HEK293 (cell line): ENCODE measurements around the gene SMPX.

Experiments used
- CTCF ChIA-PET: fragments of 350-600 bp; formaldehyde crosslinking; extraction: SDS; loops from one replicate; lab custom pipeline; 2021; ENCODE audit warnings: antibody characterized with exemption; lab: Yijun Ruan, JAX
- POLR2A ChIA-PET: fragments of 300-600 bp; formaldehyde crosslinking; extraction: SDS; loops from one replicate; lab custom pipeline; 2020; ENCODE audit warnings: antibody characterized with exemption, inconsistent platforms; lab: Yijun Ruan, JAX
- H3K27ac ChIP-seq: fragments of 200-500 bp; sonication (Bioruptor generic); 2 replicates; pipeline ENCODE4 v1.5.1; 2014; ENCODE audit warnings: low read depth, low read length, control low read depth, inconsistent platforms; ENCODE audit errors: extremely low read depth
- H3K36me3 ChIP-seq, 2 experiments: fragments of 200-500 bp in 1 of 2; sonication (Bioruptor generic) in 1 of 2; 1 replicate in 1 of 2; 2 replicates in 1 of 2; pipeline ENCODE4 v1.5.1; 2014 to 2017; ENCODE audit warnings: inconsistent platforms in 2 of 2, low read length in 2 of 2; ENCODE audit not compliant: control insufficient read depth in 2 of 2, insufficient read depth in 1 of 2
- H3K4me1 ChIP-seq: fragments of 200-500 bp; sonication (Bioruptor generic); 2 replicates; pipeline ENCODE4 v1.5.1; 2014; ENCODE audit warnings: mild to moderate bottlenecking, low read length, inconsistent platforms; ENCODE audit not compliant: control insufficient read depth, insufficient read depth
- H3K4me3 ChIP-seq: 2 replicates; pipeline ENCODE4 v1.5.1; 2011; ENCODE audit warnings: low read depth, mild to moderate bottlenecking, control low read depth, low read length, moderate library complexity
- H3K9me3 ChIP-seq: fragments of 200-500 bp; sonication (Bioruptor generic); 2 replicates; pipeline ENCODE4 v1.5.1; 2014; ENCODE audit warnings: low read depth, low read length, inconsistent platforms; ENCODE audit not compliant: control insufficient read depth, insufficient read depth
- EGR2 ChIP-seq: fragments of 450-650 bp; formaldehyde crosslinking; IDR thresholded peaks from 2 replicates; pipeline ENCODE4 v1.5.1; 2016; ENCODE audit warnings: low read depth, missing biosample characterization, missing genetic modification characterization
- KLF7 ChIP-seq: fragments of 450-650 bp; formaldehyde crosslinking; IDR thresholded peaks from 2 replicates; pipeline ENCODE4 v1.5.1; 2016; ENCODE audit warnings: missing biosample characterization, missing genetic modification characterization, borderline replicate concordance
- MEIS1 ChIP-seq: sonication (generic); formaldehyde crosslinking; IDR thresholded peaks from 2 replicates; pipeline ENCODE4 v1.8.1; 2022; ENCODE audit warnings: missing genetic modification reagents, mild to moderate bottlenecking, borderline replicate concordance
- SALL2 ChIP-seq: fragments of 450-650 bp; formaldehyde crosslinking; IDR thresholded peaks from 2 replicates; pipeline ENCODE4 v1.5.0; 2017; ENCODE audit warnings: missing biosample characterization, mild to moderate bottlenecking, missing genetic modification characterization, borderline replicate concordance
- SP2 ChIP-seq: fragments of 450-650 bp; formaldehyde crosslinking; IDR thresholded peaks from 2 replicates; pipeline ENCODE4 v1.5.1; 2016; ENCODE audit warnings: missing biosample characterization, missing genetic modification characterization
- WT1 ChIP-seq: fragments of 450-650 bp; formaldehyde crosslinking; IDR thresholded peaks from 2 replicates; pipeline ENCODE4 v1.5.1; 2016; ENCODE audit warnings: missing biosample characterization, missing genetic modification characterization
- ZFP37 ChIP-seq: fragments of 450-650 bp; formaldehyde crosslinking; IDR thresholded peaks from 2 replicates; pipeline ENCODE4 v1.5.1; 2016; ENCODE audit warnings: missing biosample characterization, missing genetic modification characterization
- ZNF157 ChIP-seq: fragments of 450-650 bp; formaldehyde crosslinking; IDR thresholded peaks from 2 replicates; pipeline ENCODE4 v1.5.1; 2016; ENCODE audit warnings: missing biosample characterization, missing genetic modification characterization
- ZNF221 ChIP-seq: fragments of 450-650 bp; formaldehyde crosslinking; IDR thresholded peaks from 2 replicates; pipeline ENCODE4 v1.5.1; 2017; ENCODE audit warnings: missing biosample characterization, missing genetic modification characterization, borderline replicate concordance
- ZNF248 ChIP-seq: fragments of 450-650 bp; formaldehyde crosslinking; IDR thresholded peaks from 2 replicates; pipeline ENCODE4 v1.5.1; 2017; ENCODE audit warnings: missing biosample characterization, missing genetic modification characterization
- ZNF274 ChIP-seq, 2 experiments: fragments of 200-500 bp in 1 of 2; fragments of 450-650 bp in 1 of 2; sonication (Bioruptor generic) in 1 of 2; formaldehyde crosslinking in 1 of 2; IDR thresholded peaks; 2 replicates each; pipeline versions ENCODE4 v1.5.1 to v1.6.1; 2014 to 2016; ENCODE audit warnings: borderline replicate concordance in 1 of 2, inconsistent platforms in 1 of 2, low read length in 1 of 2, missing biosample characterization in 1 of 2, missing genetic modification characterization in 1 of 2
- ZNF335 ChIP-seq: fragments of 450-650 bp; formaldehyde crosslinking; conservative IDR thresholded peaks from 2 replicates; pipeline ENCODE4 v1.5.1; 2016; ENCODE audit warnings: missing biosample characterization, missing genetic modification characterization
- ZNF354C ChIP-seq: fragments of 450-650 bp; formaldehyde crosslinking; IDR thresholded peaks from 2 replicates; pipeline ENCODE4 v1.5.1; 2016; ENCODE audit warnings: missing biosample characterization, missing genetic modification characterization, low read depth, borderline replicate concordance
- ZNF37A ChIP-seq: fragments of 450-650 bp; IDR thresholded peaks from 2 replicates; pipeline ENCODE4 v1.5.1; 2018; ENCODE audit warnings: missing biosample characterization, missing genetic modification characterization
- ZNF488 ChIP-seq: fragments of 450-650 bp; formaldehyde crosslinking; IDR thresholded peaks from 2 replicates; pipeline ENCODE4 v1.5.1; 2016; ENCODE audit warnings: missing biosample characterization, missing genetic modification characterization
- ZNF677 ChIP-seq: fragments of 450-650 bp; IDR thresholded peaks from 2 replicates; pipeline ENCODE4 v1.5.0; 2018; ENCODE audit warnings: missing biosample characterization, mild to moderate bottlenecking, missing genetic modification characterization, moderate library complexity
- ZNF785 ChIP-seq: fragments of 450-650 bp; formaldehyde crosslinking; IDR thresholded peaks from 2 replicates; pipeline ENCODE4 v1.5.1; 2016; ENCODE audit warnings: missing biosample characterization, missing genetic modification characterization
- ZNF792 ChIP-seq: fragments of 450-650 bp; formaldehyde crosslinking; IDR thresholded peaks from 2 replicates; pipeline ENCODE4 v1.5.1; 2016; ENCODE audit warnings: missing biosample characterization, missing genetic modification characterization
- ZNF837 ChIP-seq: fragments of 450-650 bp; formaldehyde crosslinking; IDR thresholded peaks from 2 replicates; pipeline ENCODE4 v1.5.1; 2016; ENCODE audit warnings: missing biosample characterization, missing genetic modification characterization
- TF ChIP-seq, protein P1 (sequence below): fragments of 450-650 bp; formaldehyde crosslinking; IDR thresholded peaks from 2 replicates; pipeline ENCODE4 v1.5.1; 2016; ENCODE audit warnings: missing biosample characterization, missing genetic modification characterization, low read depth
- TF ChIP-seq, protein P2 (sequence below): sonication (generic); formaldehyde crosslinking; IDR thresholded peaks from 2 replicates; pipeline ENCODE4 v1.8.1; 2022; ENCODE audit warnings: mild to moderate bottlenecking, moderate library complexity, missing genetic modification reagents
- TF ChIP-seq, protein P3 (sequence below): fragments of 450-650 bp; formaldehyde crosslinking; IDR thresholded peaks from 2 replicates; pipeline ENCODE4 v1.5.1; 2016; ENCODE audit warnings: missing biosample characterization, missing genetic modification characterization, borderline replicate concordance

Gene SMPX

DNA sequence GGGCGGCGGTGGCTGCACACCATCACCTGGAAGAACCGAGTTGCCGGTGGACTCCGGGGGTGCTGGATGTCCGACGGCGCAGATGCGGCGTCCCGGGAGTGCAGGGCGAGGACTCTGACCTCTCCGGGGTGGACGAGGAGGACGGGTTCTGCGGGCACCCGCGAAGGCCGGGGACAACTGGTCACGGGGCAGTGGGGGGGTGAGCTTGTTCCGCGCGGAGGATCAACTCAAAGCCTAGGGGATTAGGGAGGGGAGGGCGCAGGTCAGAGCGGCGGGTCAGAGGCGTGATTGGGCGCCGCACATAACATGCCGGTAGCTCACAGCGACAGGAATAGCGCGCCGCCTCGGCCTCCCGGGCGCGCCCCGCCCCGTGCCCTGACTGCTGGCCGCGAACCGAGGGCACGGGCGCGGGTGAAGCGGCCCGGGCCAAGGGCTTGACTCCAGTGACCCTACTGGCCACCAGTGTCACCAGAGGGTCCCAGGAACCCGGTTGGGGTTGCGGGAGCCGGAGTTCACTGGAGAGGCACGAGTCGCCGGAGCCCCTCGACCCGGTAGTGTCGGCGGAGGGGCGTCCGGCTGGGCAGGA lies 99.7 kb downstream of the SMPX start, which contains the start of gene KLHL34:
Gene KLHL34 (minus strand): TSS at position 179 of the 586 bp plus-strand sequence. CDS start 542 bp downstream, outside the sequence.
- POLR2A ChIA-PET, result no interaction called here
- no peaks in the 10 kb centered on the region for H3K9me3 ChIP-seq
- H3K4me1 ChIP-seq, result no peaks in the 10 kb centered on the region
- H3K27ac ChIP-seq, result no peak within 1 kb of the TSS
- H3K4me3 ChIP-seq, result no peak within 1 kb of the TSS
- CTCF ChIA-PET, result no interaction called here
- no peak for TF ChIP-seq ZNF157 (tag by site-specific recombination)
- TF ChIP-seq ZNF248 (tag by site-specific recombination), result no peak
- TF ChIP-seq ZNF785 (tag by site-specific recombination), result no peak
- TF ChIP-seq ZNF792, result no peak
- no peak for TF ChIP-seq SP2 (tag by site-specific recombination)
- no peak for TF ChIP-seq ZNF837 (tag by site-specific recombination)
- no peaks in the 10 kb centered on the region for H3K36me3 ChIP-seq

DNA sequence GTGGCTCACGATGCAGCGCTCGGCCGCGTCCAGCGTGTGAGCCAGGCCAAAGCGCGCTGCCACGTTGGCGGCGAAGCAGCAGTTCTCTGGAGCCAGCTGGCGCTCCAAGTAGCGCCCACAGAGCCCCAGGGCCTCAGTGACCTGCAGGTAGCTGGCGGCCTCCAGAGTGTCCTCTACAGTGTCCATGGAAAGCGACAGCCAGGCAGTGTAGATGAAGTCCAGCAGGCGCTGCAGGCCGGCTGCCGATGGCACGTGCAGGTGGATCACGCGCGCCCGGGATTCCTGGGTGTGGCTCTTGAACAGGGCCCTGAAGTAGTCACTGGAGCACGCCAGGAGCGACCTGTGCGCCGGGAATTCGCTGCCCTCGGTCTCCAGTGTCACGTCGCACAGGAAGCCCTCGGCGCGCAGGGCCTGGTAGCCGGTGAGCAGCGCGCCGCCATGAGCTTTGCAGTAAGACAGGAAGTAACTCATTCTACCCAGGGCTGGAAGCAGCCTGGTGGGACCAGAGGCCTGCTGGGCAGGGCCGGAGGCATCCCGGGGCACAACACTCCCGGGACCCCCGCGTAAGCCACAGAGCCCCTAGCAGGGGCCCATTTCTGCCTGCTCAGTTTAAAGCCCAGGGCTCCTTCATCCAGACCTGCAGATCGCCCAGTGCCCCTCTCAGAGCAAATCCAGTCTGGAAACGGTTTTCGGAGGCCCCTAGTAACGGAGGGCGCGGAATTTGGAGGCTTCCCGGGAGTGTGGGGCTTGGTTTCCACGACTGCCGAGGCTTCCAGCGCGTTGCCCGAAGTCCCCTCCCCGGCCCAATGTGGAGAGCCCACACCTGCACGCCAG lies 100.4 kb downstream of the SMPX start:
- no peaks in the 10 kb centered on the region for H3K36me3 ChIP-seq
- no peak overlapping the region for H3K27ac ChIP-seq
- CTCF ChIA-PET, result no interaction called here
- TF ChIP-seq ZFP37 (tag by site-specific recombination) (no peak), ZNF488 (tag by site-specific recombination) (no peak), WT1 (tag by site-specific recombination) (no peak), SALL2 (tag by site-specific recombination) (no peak), KLF7 (tag by site-specific recombination) (no peak), ZNF677 (tag by site-specific recombination) (no peak), MEIS1 (CRISPR knock-in tag) (no peak), ZNF354C (no peak), ZNF274 (IDR thresholded peaks at IDR 0.05; ENCODE audit: low read length) (no peak), ZNF274 (tag by site-specific recombination; IDR thresholded peaks at IDR 0.05; ENCODE audit: borderline replicate concordance) (no peak), ZNF221 (tag by site-specific recombination) (no peak), ZNF335 (tag by site-specific recombination) (no peak), EGR2 (tag by site-specific recombination) (no peak), ZNF37A (tag by site-specific recombination) (no peak)
- TF ChIP-seq, protein P1, sequence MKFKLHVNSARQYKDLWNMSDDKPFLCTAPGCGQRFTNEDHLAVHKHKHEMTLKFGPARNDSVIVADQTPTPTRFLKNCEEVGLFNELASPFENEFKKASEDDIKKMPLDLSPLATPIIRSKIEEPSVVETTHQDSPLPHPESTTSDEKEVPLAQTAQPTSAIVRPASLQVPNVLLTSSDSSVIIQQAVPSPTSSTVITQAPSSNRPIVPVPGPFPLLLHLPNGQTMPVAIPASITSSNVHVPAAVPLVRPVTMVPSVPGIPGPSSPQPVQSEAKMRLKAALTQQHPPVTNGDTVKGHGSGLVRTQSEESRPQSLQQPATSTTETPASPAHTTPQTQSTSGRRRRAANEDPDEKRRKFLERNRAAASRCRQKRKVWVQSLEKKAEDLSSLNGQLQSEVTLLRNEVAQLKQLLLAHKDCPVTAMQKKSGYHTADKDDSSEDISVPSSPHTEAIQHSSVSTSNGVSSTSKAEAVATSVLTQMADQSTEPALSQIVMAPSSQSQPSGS, result no peak
- TF ChIP-seq, protein P2, sequence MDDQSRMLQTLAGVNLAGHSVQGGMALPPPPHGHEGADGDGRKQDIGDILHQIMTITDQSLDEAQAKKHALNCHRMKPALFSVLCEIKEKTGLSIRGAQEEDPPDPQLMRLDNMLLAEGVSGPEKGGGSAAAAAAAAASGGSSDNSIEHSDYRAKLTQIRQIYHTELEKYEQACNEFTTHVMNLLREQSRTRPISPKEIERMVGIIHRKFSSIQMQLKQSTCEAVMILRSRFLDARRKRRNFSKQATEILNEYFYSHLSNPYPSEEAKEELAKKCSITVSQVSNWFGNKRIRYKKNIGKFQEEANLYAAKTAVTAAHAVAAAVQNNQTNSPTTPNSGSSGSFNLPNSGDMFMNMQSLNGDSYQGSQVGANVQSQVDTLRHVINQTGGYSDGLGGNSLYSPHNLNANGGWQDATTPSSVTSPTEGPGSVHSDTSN (CRISPR knock-in tag), result no peak
- TF ChIP-seq, protein P3, sequence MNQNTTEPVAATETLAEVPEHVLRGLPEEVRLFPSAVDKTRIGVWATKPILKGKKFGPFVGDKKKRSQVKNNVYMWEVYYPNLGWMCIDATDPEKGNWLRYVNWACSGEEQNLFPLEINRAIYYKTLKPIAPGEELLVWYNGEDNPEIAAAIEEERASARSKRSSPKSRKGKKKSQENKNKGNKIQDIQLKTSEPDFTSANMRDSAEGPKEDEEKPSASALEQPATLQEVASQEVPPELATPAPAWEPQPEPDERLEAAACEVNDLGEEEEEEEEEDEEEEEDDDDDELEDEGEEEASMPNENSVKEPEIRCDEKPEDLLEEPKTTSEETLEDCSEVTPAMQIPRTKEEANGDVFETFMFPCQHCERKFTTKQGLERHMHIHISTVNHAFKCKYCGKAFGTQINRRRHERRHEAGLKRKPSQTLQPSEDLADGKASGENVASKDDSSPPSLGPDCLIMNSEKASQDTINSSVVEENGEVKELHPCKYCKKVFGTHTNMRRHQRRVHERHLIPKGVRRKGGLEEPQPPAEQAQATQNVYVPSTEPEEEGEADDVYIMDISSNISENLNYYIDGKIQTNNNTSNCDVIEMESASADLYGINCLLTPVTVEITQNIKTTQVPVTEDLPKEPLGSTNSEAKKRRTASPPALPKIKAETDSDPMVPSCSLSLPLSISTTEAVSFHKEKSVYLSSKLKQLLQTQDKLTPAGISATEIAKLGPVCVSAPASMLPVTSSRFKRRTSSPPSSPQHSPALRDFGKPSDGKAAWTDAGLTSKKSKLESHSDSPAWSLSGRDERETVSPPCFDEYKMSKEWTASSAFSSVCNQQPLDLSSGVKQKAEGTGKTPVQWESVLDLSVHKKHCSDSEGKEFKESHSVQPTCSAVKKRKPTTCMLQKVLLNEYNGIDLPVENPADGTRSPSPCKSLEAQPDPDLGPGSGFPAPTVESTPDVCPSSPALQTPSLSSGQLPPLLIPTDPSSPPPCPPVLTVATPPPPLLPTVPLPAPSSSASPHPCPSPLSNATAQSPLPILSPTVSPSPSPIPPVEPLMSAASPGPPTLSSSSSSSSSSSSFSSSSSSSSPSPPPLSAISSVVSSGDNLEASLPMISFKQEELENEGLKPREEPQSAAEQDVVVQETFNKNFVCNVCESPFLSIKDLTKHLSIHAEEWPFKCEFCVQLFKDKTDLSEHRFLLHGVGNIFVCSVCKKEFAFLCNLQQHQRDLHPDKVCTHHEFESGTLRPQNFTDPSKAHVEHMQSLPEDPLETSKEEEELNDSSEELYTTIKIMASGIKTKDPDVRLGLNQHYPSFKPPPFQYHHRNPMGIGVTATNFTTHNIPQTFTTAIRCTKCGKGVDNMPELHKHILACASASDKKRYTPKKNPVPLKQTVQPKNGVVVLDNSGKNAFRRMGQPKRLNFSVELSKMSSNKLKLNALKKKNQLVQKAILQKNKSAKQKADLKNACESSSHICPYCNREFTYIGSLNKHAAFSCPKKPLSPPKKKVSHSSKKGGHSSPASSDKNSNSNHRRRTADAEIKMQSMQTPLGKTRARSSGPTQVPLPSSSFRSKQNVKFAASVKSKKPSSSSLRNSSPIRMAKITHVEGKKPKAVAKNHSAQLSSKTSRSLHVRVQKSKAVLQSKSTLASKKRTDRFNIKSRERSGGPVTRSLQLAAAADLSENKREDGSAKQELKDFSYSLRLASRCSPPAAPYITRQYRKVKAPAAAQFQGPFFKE (tag by site-specific recombination), result no peak
- no peaks in the 10 kb centered on the region for H3K9me3 ChIP-seq
- H3K4me1 ChIP-seq, result no peaks in the 10 kb centered on the region
- POLR2A ChIA-PET, result no interaction called here
- H3K4me3 ChIP-seq, result no peak overlapping the region
